K562 (cell line): ENCODE measurements around the gene DNER. TPM values are rescaled to one million over a fixed set of nuclear protein-coding genes. Genes with fewer than 3 reads are reported as not detected.

ENCODE experiments used
- ATAC-seq: fragments of 200-7000 bp; cut with Tn5 transposase; 3 replicates; pipeline ENCODE4 v1.9.1; 2020; ENCODE audit warnings: moderate library complexity
- BruUV-seq: library from RNA; stranded (reverse); fragments of 400-500 nt; replicated peaks from 2 replicates; lab custom pipeline; 2021; lab: Mats Ljungman, UMichigan
- CTCF ChIA-PET: fragments of 300-600 bp; formaldehyde crosslinking; extraction: SDS; loops from one replicate; lab custom pipeline; 2021; ENCODE audit warnings: low intra/inter-chr PET ratio; lab: Yijun Ruan, JAX
- POLR2A ChIA-PET: fragments of 300-600, 350-650 bp; sonication (Branson Sonifier 250); formaldehyde crosslinking; extraction: SDS; loops from one replicate; lab custom pipeline; 2021; ENCODE audit warnings: antibody characterized with exemption, inconsistent platforms; lab: Yijun Ruan, JAX
- DNase-seq, 4 experiments: peaks; one replicate each; pipeline versions ENCODE4 v3.0.0 to v3.0.0-alpha.2; 2011 to 2018; ENCODE audit warnings: low spot score in 3 of 4, mixed read lengths in 3 of 4; ENCODE audit errors: extremely low read depth in 1 of 4
- FAIRE-seq: peaks from 2 replicates; lab custom pipeline; 2011; peaks lifted over from hg19 to GRCh38; lab: Jason Lieb, UNC
- H2AFZ ChIP-seq: 2 replicates; pipeline ENCODE4 v1.6.0; 2011; ENCODE audit warnings: low read depth, low read length, control low read depth, inconsistent platforms
- H3K27ac ChIP-seq: fragments of 200-600 bp; 3 replicates; pipeline ENCODE4 v1.8.0; 2011; ENCODE audit warnings: low read depth, mild to moderate bottlenecking, control low read depth, inconsistent platforms, low read length, moderate library complexity, mixed read lengths; ENCODE audit errors: extremely low read depth
- H3K27me3 ChIP-seq, 2 experiments: fragments of 300-600 bp in 1 of 2; 2 replicates in 1 of 2; 3 replicates in 1 of 2; pipeline versions ENCODE4 v1.6.0 to v1.8.0; 2011; ENCODE audit warnings: inconsistent platforms in 2 of 2, low read length in 2 of 2, mild to moderate bottlenecking in 1 of 2, mixed read lengths in 1 of 2, moderate library complexity in 1 of 2; ENCODE audit not compliant: control insufficient read depth in 2 of 2, insufficient read depth in 2 of 2
- H3K36me3 ChIP-seq: fragments of 300-600 bp; 3 replicates; pipeline ENCODE4 v1.8.0; 2011; ENCODE audit warnings: mild to moderate bottlenecking, low read length, inconsistent platforms; ENCODE audit not compliant: control insufficient read depth, insufficient read depth
- H3K4me1 ChIP-seq, 2 experiments: fragments of 200-600 bp in 1 of 2; replicated peaks in 1 of 2; 2 replicates in 1 of 2; 3 replicates in 1 of 2; pipeline versions ENCODE4 v1.5.1 to v1.8.0; 2011; ENCODE audit warnings: inconsistent platforms in 2 of 2, low read length in 2 of 2, mild to moderate bottlenecking in 1 of 2, mixed read lengths in 1 of 2, moderate library complexity in 1 of 2; ENCODE audit not compliant: control insufficient read depth in 2 of 2, insufficient read depth in 2 of 2
- H3K4me2 ChIP-seq: 2 replicates; pipeline ENCODE4 v1.6.1; 2011; ENCODE audit warnings: low read length, control low read depth, inconsistent platforms, mixed read lengths; ENCODE audit not compliant: insufficient read depth
- H3K4me3 ChIP-seq: fragments of 200-600 bp; sonication (generic), shearing (Covaris generic); 2 replicates; pipeline ENCODE4 v1.5.1; 2016; ENCODE audit warnings: control low read depth, inconsistent platforms
- H3K79me2 ChIP-seq: fragments of 200-600 bp; 3 replicates; pipeline ENCODE4 v1.8.0; 2011; ENCODE audit warnings: low read length, inconsistent platforms; ENCODE audit not compliant: control insufficient read depth, insufficient read depth
- H3K9ac ChIP-seq, 2 experiments: 2 replicates each; pipeline versions ENCODE4 v1.6.0 to v1.6.1; 2011; ENCODE audit warnings: low read depth in 2 of 2, low read length in 2 of 2, control low read depth in 1 of 2, inconsistent platforms in 1 of 2, mild to moderate bottlenecking in 1 of 2, mixed read lengths in 1 of 2; ENCODE audit not compliant: insufficient read depth in 1 of 2
- H3K9me1 ChIP-seq: one replicate; pipeline ENCODE4 v1.6.0; 2011; ENCODE audit warnings: inconsistent platforms, mild to moderate bottlenecking, low read length, moderate library complexity; ENCODE audit not compliant: control insufficient read depth, insufficient read depth
- H3K9me3 ChIP-seq: replicated peaks from 2 replicates; pipeline ENCODE4 v1.5.1; 2011; ENCODE audit warnings: low read depth, low read length, inconsistent platforms; ENCODE audit not compliant: control insufficient read depth, insufficient read depth
- H4K20me1 ChIP-seq: replicated peaks from 2 replicates; pipeline ENCODE4 v1.6.1; 2011; ENCODE audit warnings: low read length, inconsistent platforms, mixed read lengths; ENCODE audit not compliant: control insufficient read depth, insufficient read depth
- ARID2 ChIP-seq: fragments of 450-650 bp; IDR thresholded peaks from 2 replicates; pipeline ENCODE4 v1.6.1; 2017; ENCODE audit warnings: antibody characterized with exemption, mild to moderate bottlenecking
- COPS2 ChIP-seq: fragments of 450-650 bp; conservative IDR thresholded peaks from 2 replicates; pipeline ENCODE4 v1.6.1; 2016; ENCODE audit warnings: mild to moderate bottlenecking, moderate library complexity
- EP300 ChIP-seq: IDR thresholded peaks from 2 replicates; pipeline ENCODE4 v1.6.1; 2012; ENCODE audit warnings: low read length, improper control_type of control experiment
- GABPB1 ChIP-seq: sonication (generic); formaldehyde crosslinking; IDR thresholded peaks from 2 replicates; pipeline ENCODE4 v1.8.0; 2022; ENCODE audit warnings: mild to moderate bottlenecking, missing genetic modification reagents
- ILK ChIP-seq: fragments of 450-650 bp; IDR thresholded peaks from 2 replicates; pipeline ENCODE4 v1.6.1; 2016; ENCODE audit warnings: missing genetic modification characterization, low read depth, mild to moderate bottlenecking, missing compliant biosample characterization, moderate library complexity, borderline replicate concordance
- MBD2 ChIP-seq: sonication (generic); IDR thresholded peaks from 2 replicates; pipeline ENCODE4 v1.6.1; 2016; ENCODE audit warnings: low read depth, borderline replicate concordance
- NCOR1 ChIP-seq: fragments of 450-650 bp; IDR thresholded peaks from 2 replicates; pipeline ENCODE4 v1.6.1; 2016; ENCODE audit warnings: mild to moderate bottlenecking, moderate library complexity
- NR0B1 ChIP-seq: fragments of 450-650 bp; IDR thresholded peaks from one replicate; pipeline ENCODE4 v1.6.1; 2018; ENCODE audit warnings: mild to moderate bottlenecking, moderate library complexity; ENCODE audit not compliant: partially characterized antibody
- NR2C2 ChIP-seq, 2 experiments: fragments of 200-800 bp in 1 of 2; sonication (Bioruptor generic) in 1 of 2; sonication (generic) in 1 of 2; formaldehyde crosslinking in 1 of 2; IDR thresholded peaks; 2 replicates each; pipeline versions ENCODE4 v1.6.1 to v1.8.0; 2016 to 2022; ENCODE audit warnings: mild to moderate bottlenecking in 1 of 2, missing compliant biosample characterization in 1 of 2, missing genetic modification characterization in 1 of 2, missing genetic modification reagents in 1 of 2
- SMAD2 ChIP-seq: fragments of 150-350 bp; IDR thresholded peaks from 2 replicates; pipeline ENCODE4 v1.6.1; 2014; ENCODE audit warnings: low read depth, mild to moderate bottlenecking, low read length
- XRCC5 ChIP-seq: fragments of 200-400 bp; formaldehyde crosslinking; IDR thresholded peaks from 2 replicates; pipeline ENCODE4 v1.6.1; 2017; ENCODE audit warnings: low read depth, mild to moderate bottlenecking, low read length
- ZNF24 ChIP-seq: fragments of 450-650 bp; IDR thresholded peaks from 2 replicates; pipeline ENCODE4 v1.6.1; 2016
- ZNF347 ChIP-seq: fragments of 450-650 bp; formaldehyde crosslinking; IDR thresholded peaks from 2 replicates; pipeline ENCODE4 v1.4.0; 2020; ENCODE audit warnings: low read depth, mild to moderate bottlenecking, moderate library complexity
- WGBS: fragments of 100-300 bp; shearing (Covaris generic); methylation state at CpG from one replicate; pipeline ENCODE4 v1.1.6; 2016; ENCODE audit warnings: low coverage, mixed read lengths; ENCODE audit not compliant: insufficient coverage; ENCODE audit errors: missing lambda C conversion rate; 5-methylcytosine and 5-hydroxymethylcytosine counted together
- in situ Hi-C: fragments of 300-500 bp; cut with MboI; formaldehyde crosslinking; loops from 4 replicates; pipeline ENCODE4 v1.15.0; 2018; ENCODE audit warnings: inconsistent platforms, mixed read lengths
- intact Hi-C: fragments of 100-400 bp; cut with micrococcal nuclease; formaldehyde crosslinking; loops from 2 replicates; pipeline ENCODE4 v1.14.2; 2022
- polyA plus RNA-seq, 8 experiments: library from polyadenylated mRNA; depleted of rRNA in 4 of 8; stranded (reverse) in 5 of 8; unstranded in 3 of 8; fragments of >200 nt; fragmentation: Nextera tagmentation in 2 of 8; fragmentation: Illumina TruSeq in 1 of 8; extraction: Ambion mirVana in 2 of 8; extraction: Trizol in 1 of 8; gene quantifications; 2 replicates each; pipeline versions ENCODE4 v1.2.1 to v1.2.3, GENCODE V29; 2011 to 2014; ENCODE audit warnings: inconsistent platforms in 1 of 8, missing spikeins in 1 of 8
- total RNA-seq, 7 experiments: library from RNA; depleted of rRNA in 6 of 7; stranded (reverse); fragments of >200 nt in 6 of 7; fragmentation: Illumina TruSeq in 2 of 7; extraction: Trizol in 2 of 7; gene quantifications; 2 replicates each; pipeline versions ENCODE4 v1.2.1 to v1.2.3, GENCODE V29; 2011 to 2021; ENCODE audit warnings: low replicate concordance in 1 of 7
- TF ChIP-seq, protein P1 (sequence below): fragments of 250-450 bp; sonication (Bioruptor Pico); IDR thresholded peaks from 2 replicates; pipeline ENCODE4 v1.4.0; 2020

DNER gene
- total and polyA plus RNA-seq, 9 of the 15 experiments (the other 6 are each of a cell fraction or from before 2014, with no cell fraction given), result not detected

DNA sequence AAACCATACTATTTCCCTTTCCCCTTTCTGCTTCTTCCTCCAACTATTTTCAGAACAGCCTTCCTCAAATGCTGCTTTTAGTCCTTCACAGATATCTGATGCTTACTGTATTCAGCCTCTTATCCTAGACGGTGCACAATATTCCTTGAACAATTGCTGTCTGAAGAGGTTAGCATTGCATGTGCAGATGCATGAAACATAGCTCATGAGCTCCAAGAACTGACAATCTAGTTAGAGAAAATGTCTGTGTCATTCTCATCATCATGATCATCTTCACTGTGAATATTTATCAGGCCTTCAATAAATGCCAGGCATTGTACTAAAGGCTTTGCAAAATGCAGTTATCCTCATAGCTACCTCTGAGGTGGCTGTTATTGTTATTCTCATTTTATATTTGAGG lies 190.7 kb downstream of the DNER start:
- 0% methylated on average over 1 of the region's 1 CpG for WGBS
- no peaks in the 10 kb centered on the region for H3K9me3 ChIP-seq
- in situ Hi-C loops (no loop called here), intact Hi-C loops (no loop called here)
- ChIA-PET POLR2A (no interaction called here), CTCF (no interaction called here)
- no peak for DNase-seq
- no peak overlapping the region for H3K27ac ChIP-seq
- TF ChIP-seq ILK (tag) (no peak), ZNF24 (no peak), NR2C2 (CRISPR knock-in tag; IDR thresholded peaks at IDR 0.05) (no peak), NR2C2 (tag; IDR thresholded peaks at IDR 0.05) (no peak), EP300 (no peak), NR0B1 (no peak), ARID2 (no peak), SMAD2 (no peak), ZNF347 (no peak), MBD2 (no peak), XRCC5 (no peak), GABPB1 (no peak), COPS2 (no peak), NCOR1 (no peak)
- TF ChIP-seq, protein P1, sequence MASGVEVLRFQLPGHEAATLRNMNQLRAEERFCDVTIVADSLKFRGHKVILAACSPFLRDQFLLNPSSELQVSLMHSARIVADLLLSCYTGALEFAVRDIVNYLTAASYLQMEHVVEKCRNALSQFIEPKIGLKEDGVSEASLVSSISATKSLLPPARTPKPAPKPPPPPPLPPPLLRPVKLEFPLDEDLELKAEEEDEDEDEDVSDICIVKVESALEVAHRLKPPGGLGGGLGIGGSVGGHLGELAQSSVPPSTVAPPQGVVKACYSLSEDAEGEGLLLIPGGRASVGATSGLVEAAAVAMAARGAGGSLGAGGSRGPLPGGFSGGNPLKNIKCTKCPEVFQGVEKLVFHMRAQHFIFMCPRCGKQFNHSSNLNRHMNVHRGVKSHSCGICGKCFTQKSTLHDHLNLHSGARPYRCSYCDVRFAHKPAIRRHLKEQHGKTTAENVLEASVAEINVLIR, result no peak
- H4K20me1 ChIP-seq, result no peaks in the 10 kb centered on the region
- ATAC-seq, result no peak
- no TSS peak for BruUV-seq
- H3K79me2 ChIP-seq, result no peaks in the 10 kb centered on the region
- H3K4me3 ChIP-seq, result no peak overlapping the region
- no peaks in the 10 kb centered on the region for H3K4me1 ChIP-seq
- no peaks in the 10 kb centered on the region for H3K9me1 ChIP-seq
- no peak overlapping the region for H2AFZ ChIP-seq
- no peak overlapping the region for H3K4me2 ChIP-seq
- H3K36me3 ChIP-seq, result no peaks in the 10 kb centered on the region
- no peaks in the 10 kb centered on the region for H3K27me3 ChIP-seq
- FAIRE-seq, result no peak
- H3K9ac ChIP-seq, result no peak overlapping the region
